Measurements from ENCODE around the gene POU5F1. TPM values are rescaled to one million over a fixed set of nuclear protein-coding genes. Genes with fewer than 3 reads are reported as not detected.

POU5F1 gene
- total RNA-seq, 1 experiment from 2014 or later, result 32.7 TPM

- intact Hi-C loops (cut with micrococcal nuclease; ENCODE audit: unreplicated experiment), result no loop called here
- H3K9me3 Mint-ChIP-seq (ENCODE audit: low read depth, unreplicated experiment), result no peaks in the 10 kb centered on the region
- peaks cover 19% of the 10 kb centered on the region for H3K36me3 Mint-ChIP-seq (ENCODE audit: insufficient read depth, unreplicated experiment)
- peaks cover 44% of the 10 kb centered on the region for H3K4me1 Mint-ChIP-seq (ENCODE audit: low read depth, unreplicated experiment)
- H3K27ac Mint-ChIP-seq (ENCODE audit: unreplicated experiment), result no peak overlapping the region
- CTCF ChIA-PET, result interaction anchor here (0.9 to 4.0 kb wide), 6 partner anchors 14 to 76 kb away, joined by 3 to 57 read pairs (median 4); partner anchors contain the start of gene TCF19
- H3K4me3 Mint-ChIP-seq (ENCODE audit: low read depth, unreplicated experiment), result no peak overlapping the region
- H3K27me3 Mint-ChIP-seq (ENCODE audit: unreplicated experiment), result no peaks in the 10 kb centered on the region
- DNase-seq, result no peak
- TF ChIP-seq CTCF (IDR thresholded peaks at IDR 0.05; ENCODE audit: unreplicated experiment), result no peak
- BruUV-seq (replicated peaks), result no TSS peak
These were observed 53.7 kb downstream of the POU5F1 start for GRCh38 chr6:31116661-31117385.

- intact Hi-C loops (cut with micrococcal nuclease; ENCODE audit: unreplicated experiment), result loop anchor here (2.0 kb wide), 1 partner anchor 29 kb away; no protein-coding TSS in a partner anchor
- Mint-ChIP-seq H3K27ac (ENCODE audit: unreplicated experiment) (peak overlapping the region; percentile 87), H3K9me3 (ENCODE audit: low read depth, unreplicated experiment) (no peaks in the 10 kb centered on the region), H3K36me3 (ENCODE audit: insufficient read depth, unreplicated experiment) (peaks cover 19% of the 10 kb centered on the region), H3K27me3 (ENCODE audit: unreplicated experiment) (no peaks in the 10 kb centered on the region), H3K4me3 (ENCODE audit: low read depth, unreplicated experiment) (peak overlapping the region; percentile 58), H3K4me1 (ENCODE audit: low read depth, unreplicated experiment) (peaks cover 44% of the 10 kb centered on the region)
- no peak for DNase-seq
- CTCF ChIA-PET, result interaction anchor here (0.6 to 4.0 kb wide), 20 partner anchors 10 to 1191 kb away, joined by 3 to 57 read pairs (median 7); partner anchors contain the start of genes TCF19 and VARS2
- no peak for TF ChIP-seq CTCF (IDR thresholded peaks at IDR 0.05; ENCODE audit: unreplicated experiment)
- no TSS peak for BruUV-seq (replicated peaks)
These were observed 54.4 kb downstream of the POU5F1 start for GRCh38 chr6:31115941-31116560.

GRCh38 chr6:31114970-31115849, 55.3 kb downstream of the POU5F1 start:
- H3K9me3 Mint-ChIP-seq (ENCODE audit: low read depth, unreplicated experiment), result no peaks in the 10 kb centered on the region
- peaks cover 19% of the 10 kb centered on the region for H3K36me3 Mint-ChIP-seq (ENCODE audit: insufficient read depth, unreplicated experiment)
- peak; percentile 47 for TF ChIP-seq CTCF (IDR thresholded peaks at IDR 0.05; ENCODE audit: unreplicated experiment)
- DNase-seq, result peak; percentile 73
- intact Hi-C loops (cut with micrococcal nuclease; ENCODE audit: unreplicated experiment), result loop anchor here (2.0 kb wide), 1 partner anchor 28 kb away; no protein-coding TSS in a partner anchor
- H3K27ac Mint-ChIP-seq (ENCODE audit: unreplicated experiment), result peak overlapping the region; percentile 87
- peaks cover 44% of the 10 kb centered on the region for H3K4me1 Mint-ChIP-seq (ENCODE audit: low read depth, unreplicated experiment)
- CTCF ChIA-PET, result interaction anchor here (0.6 to 4.0 kb wide), 33 partner anchors 10 to 1192 kb away, joined by 3 to 57 read pairs (median 6); partner anchors contain the start of gene VARS2
- peak overlapping the region; percentile 58 for H3K4me3 Mint-ChIP-seq (ENCODE audit: low read depth, unreplicated experiment)
- no TSS peak for BruUV-seq (replicated peaks)
- peaks cover 6% of the 10 kb centered on the region for H3K27me3 Mint-ChIP-seq (ENCODE audit: unreplicated experiment)

- Mint-ChIP-seq H3K27me3 (ENCODE audit: unreplicated experiment) (peaks cover 13% of the 10 kb centered on the region), H3K4me3 (ENCODE audit: low read depth, unreplicated experiment) (peak within 1 kb of the TSS; percentile 58), H3K9me3 (ENCODE audit: low read depth, unreplicated experiment) (no peaks in the 10 kb centered on the region), H3K36me3 (ENCODE audit: insufficient read depth, unreplicated experiment) (peaks cover 19% of the 10 kb centered on the region), H3K4me1 (ENCODE audit: low read depth, unreplicated experiment) (peaks cover 51% of the 10 kb centered on the region), H3K27ac (ENCODE audit: unreplicated experiment) (peak within 1 kb of the TSS; percentile 87)
- no peak for TF ChIP-seq CTCF (IDR thresholded peaks at IDR 0.05; ENCODE audit: unreplicated experiment)
- peak; percentile 90 for DNase-seq
- intact Hi-C loops (cut with micrococcal nuclease; ENCODE audit: unreplicated experiment), result loop anchor here (2.0 kb wide), 1 partner anchor 28 kb away; no protein-coding TSS in a partner anchor
- CTCF ChIA-PET, result interaction anchor here (0.6 to 4.0 kb wide), 26 partner anchors 11 to 607 kb away, joined by 3 to 57 read pairs (median 6); partner anchors contain the start of gene VARS2
- BruUV-seq (replicated peaks), result no TSS peak
These were observed 56.0 kb downstream of the POU5F1 start, which contains the start of gene PSORS1C1 for GRCh38 chr6:31114541-31114878. TSS of gene PSORS1C1 (plus strand) at chr6:31114800. CDS start at chr6:31129633, 14,833 bp downstream.

Data from Calu3 (cell line).